Type B pancreatic cell (in vitro differentiated cells): ENCODE data around the gene SYT8. TPM values are rescaled to one million over a fixed set of nuclear protein-coding genes. Genes with fewer than 3 reads are reported as not detected.
A peak's percentile ranks its signal among the peaks of the same experiment; 100 is the strongest.

Source experiments
- DNase-seq: peaks from one replicate; pipeline ENCODE4 v3.0.0; 2021; ENCODE audit warnings: mixed read lengths; ENCODE audit not compliant: unreplicated experiment; ENCODE audit errors: extremely low spot score
- H3K27ac Mint-ChIP-seq: 2 replicates; pipeline ENCODE4 v1.8.0; 2021; ENCODE audit warnings: mild to moderate bottlenecking, mixed read lengths
- H3K27me3 Mint-ChIP-seq: 2 replicates; pipeline ENCODE4 v1.8.0; 2021; ENCODE audit warnings: mixed read lengths
- H3K36me3 Mint-ChIP-seq: 2 replicates; pipeline ENCODE4 v1.8.0; 2021; ENCODE audit warnings: mixed read lengths
- H3K4me1 Mint-ChIP-seq: one replicate; pipeline ENCODE4 v1.8.0; 2021; ENCODE audit warnings: mixed read lengths; ENCODE audit not compliant: unreplicated experiment
- H3K4me3 Mint-ChIP-seq: 2 replicates; pipeline ENCODE4 v1.8.0; 2021; ENCODE audit warnings: mild to moderate bottlenecking, mixed read lengths
- H3K9me3 Mint-ChIP-seq: 2 replicates; pipeline ENCODE4 v1.8.0; 2021; ENCODE audit warnings: mixed read lengths
- CTCF ChIP-seq: fragments of 200-600 bp; sonication (generic); conservative IDR thresholded peaks from 2 replicates; pipeline ENCODE4 v1.5.0; 2021; ENCODE audit warnings: antibody characterized with exemption, mild to moderate bottlenecking
- total RNA-seq: library from RNA; stranded (reverse); gene quantifications from 2 replicates; pipeline ENCODE4 v1.2.1, GENCODE V29; 2021; ENCODE audit warnings: low replicate concordance

SYT8 gene
- total RNA-seq, 1 donor from 2014 or later, result 4.5 TPM

GRCh38 chr11:1868636-1869291 is 34.0 kb downstream of the SYT8 start:
- no peak for TF ChIP-seq CTCF
- H3K4me3 Mint-ChIP-seq, result no peak overlapping the region
- no peak overlapping the region for H3K27ac Mint-ChIP-seq
- peaks cover 3% of the 10 kb centered on the region for H3K4me1 Mint-ChIP-seq
- H3K36me3 Mint-ChIP-seq, result no peaks in the 10 kb centered on the region
- H3K9me3 Mint-ChIP-seq, result no peaks in the 10 kb centered on the region
- peaks cover 3% of the 10 kb centered on the region for H3K27me3 Mint-ChIP-seq
- DNase-seq, result no peak

GRCh38 chr11:1869427-1870325 is 34.9 kb downstream of the SYT8 start:
- Mint-ChIP-seq H3K4me1 (peaks cover 3% of the 10 kb centered on the region), H3K27me3 (peaks cover 3% of the 10 kb centered on the region), H3K4me3 (no peak overlapping the region), H3K27ac (no peak overlapping the region), H3K9me3 (no peaks in the 10 kb centered on the region), H3K36me3 (no peaks in the 10 kb centered on the region)
- no peak for DNase-seq
- peak; percentile 44 for TF ChIP-seq CTCF

GRCh38 chr11:1870326-1870696 is 35.5 kb downstream of the SYT8 start:
- H3K27me3 Mint-ChIP-seq, result peaks cover 3% of the 10 kb centered on the region
- no peak overlapping the region for H3K27ac Mint-ChIP-seq
- no peaks in the 10 kb centered on the region for H3K36me3 Mint-ChIP-seq
- H3K4me3 Mint-ChIP-seq, result no peak overlapping the region
- H3K4me1 Mint-ChIP-seq, result peaks cover 3% of the 10 kb centered on the region
- TF ChIP-seq CTCF, result no peak
- H3K9me3 Mint-ChIP-seq, result no peaks in the 10 kb centered on the region
- DNase-seq, result no peak

DNA sequence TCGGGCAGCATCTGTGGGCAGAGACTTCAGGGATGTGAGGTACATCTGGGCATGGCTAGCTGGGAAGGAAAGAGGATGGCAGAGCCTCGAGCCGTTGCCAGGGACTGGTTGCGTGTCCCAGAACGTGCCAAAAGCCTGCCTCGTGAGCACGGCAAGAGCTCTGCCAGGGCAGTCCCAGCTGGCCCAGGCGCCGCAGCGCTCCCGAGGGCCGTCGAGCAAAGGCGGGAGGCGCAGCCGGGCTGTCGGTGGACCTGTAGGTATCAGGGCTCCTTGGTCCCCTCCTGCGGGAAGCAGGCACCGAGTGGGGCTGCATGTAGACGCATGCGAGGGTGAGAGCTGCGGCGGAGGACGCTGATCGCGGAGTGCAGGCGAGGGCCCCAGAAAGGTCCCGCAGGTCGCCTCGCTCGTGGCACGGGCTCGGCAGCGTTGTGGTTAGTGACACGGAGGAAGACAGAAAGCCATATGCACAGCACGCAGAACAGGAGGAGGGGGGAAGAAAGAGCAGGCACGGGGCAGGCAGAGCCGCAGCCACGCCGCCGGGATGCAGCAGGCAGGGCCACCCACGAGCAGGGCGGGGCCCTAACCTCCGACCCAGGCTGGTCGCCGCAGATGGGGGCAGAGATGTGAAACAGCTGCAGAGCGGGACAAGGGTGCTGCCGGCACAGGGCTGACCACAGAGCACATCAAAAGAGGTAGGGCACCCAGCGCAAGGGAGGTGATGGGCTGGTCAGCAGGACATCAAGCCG is 36.1 kb downstream of the SYT8 start:
- Mint-ChIP-seq H3K27me3 (peaks cover 3% of the 10 kb centered on the region), H3K4me3 (no peak overlapping the region), H3K36me3 (no peaks in the 10 kb centered on the region), H3K4me1 (peaks cover 3% of the 10 kb centered on the region), H3K9me3 (no peaks in the 10 kb centered on the region), H3K27ac (peak overlapping the region; percentile 39)
- TF ChIP-seq CTCF, result no peak
- no peak for DNase-seq

- H3K4me3 Mint-ChIP-seq, result no peak overlapping the region
- TF ChIP-seq CTCF, result no peak
- H3K27me3 Mint-ChIP-seq, result peaks cover 3% of the 10 kb centered on the region
- H3K4me1 Mint-ChIP-seq, result peaks cover 3% of the 10 kb centered on the region
- no peak for DNase-seq
- H3K9me3 Mint-ChIP-seq, result no peaks in the 10 kb centered on the region
- no peak overlapping the region for H3K27ac Mint-ChIP-seq
- no peaks in the 10 kb centered on the region for H3K36me3 Mint-ChIP-seq
Measured at GRCh38 chr11:1871531-1871930, 36.7 kb downstream of the SYT8 start.
